HG02642 (cell line): Measurements from ENCODE around the gene DENND1A.

Experiments used
- ATAC-seq: cut with Tn5 transposase; IDR thresholded peaks from one replicate; pipeline ENCODE4 v1.9.1; 2021; ENCODE audit warnings: mild to moderate bottlenecking; ENCODE audit not compliant: unreplicated experiment, poor library complexity

The DENND1A gene

DNA sequence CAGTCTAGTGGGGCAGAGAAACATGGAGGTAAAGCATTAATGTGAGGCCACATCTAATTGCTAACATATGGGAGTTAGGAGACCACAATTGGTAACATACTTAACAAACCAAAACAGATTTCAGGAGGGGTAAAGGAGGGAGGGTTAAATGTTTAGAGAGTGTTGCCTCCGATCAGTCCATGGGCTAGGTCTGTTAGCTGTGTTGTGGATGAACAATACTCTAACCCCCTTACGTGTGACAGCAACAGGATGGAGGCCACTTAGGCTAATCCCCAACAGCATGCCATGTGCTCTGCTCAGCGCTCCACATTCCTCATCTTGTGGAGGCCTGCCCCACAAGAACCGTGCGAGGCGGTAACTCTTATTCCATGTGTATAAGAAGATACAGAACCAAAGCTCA, 406.9 kb downstream of the DENND1A start:
- no peak for ATAC-seq

DNA sequence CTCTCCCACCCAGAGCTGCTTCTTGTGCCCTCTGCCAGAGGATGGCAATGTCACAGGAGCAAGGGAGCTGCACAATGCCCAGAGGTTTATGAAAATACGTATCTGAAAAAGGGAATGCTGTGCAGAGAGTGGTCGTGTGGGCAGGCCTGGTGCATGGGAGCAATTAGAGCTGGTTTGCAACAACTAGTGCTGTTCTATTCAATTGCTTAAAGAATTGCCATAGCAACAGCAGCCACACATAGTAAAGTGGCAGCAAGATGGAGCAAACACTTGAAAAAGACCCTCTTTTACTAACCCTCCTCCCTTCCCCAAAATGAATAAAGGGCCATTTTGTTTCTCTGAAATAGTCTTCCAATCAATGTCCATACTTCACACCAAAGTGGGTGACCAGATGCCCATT, 407.7 kb downstream of the DENND1A start:
- no peak for ATAC-seq

DNA sequence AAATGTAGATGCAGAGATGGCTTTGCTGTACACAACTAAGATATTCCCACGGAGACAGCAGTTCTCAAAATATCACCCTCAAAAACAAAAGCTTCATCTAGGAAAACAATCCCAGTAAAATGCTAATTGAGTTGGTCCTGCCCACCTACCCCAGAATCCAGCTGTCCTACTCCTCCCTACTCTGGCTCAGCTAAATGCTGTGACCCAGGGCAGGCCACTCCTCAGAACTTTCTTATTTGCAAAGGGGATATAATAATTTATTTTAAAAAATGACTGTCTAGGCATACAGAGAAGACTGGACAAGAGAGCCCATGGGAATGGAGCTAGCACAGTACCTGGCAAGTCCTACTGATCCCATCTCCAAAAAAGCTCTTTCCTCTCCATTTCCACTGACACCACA, 411.6 kb downstream of the DENND1A start:
- ATAC-seq = no peak

DNA sequence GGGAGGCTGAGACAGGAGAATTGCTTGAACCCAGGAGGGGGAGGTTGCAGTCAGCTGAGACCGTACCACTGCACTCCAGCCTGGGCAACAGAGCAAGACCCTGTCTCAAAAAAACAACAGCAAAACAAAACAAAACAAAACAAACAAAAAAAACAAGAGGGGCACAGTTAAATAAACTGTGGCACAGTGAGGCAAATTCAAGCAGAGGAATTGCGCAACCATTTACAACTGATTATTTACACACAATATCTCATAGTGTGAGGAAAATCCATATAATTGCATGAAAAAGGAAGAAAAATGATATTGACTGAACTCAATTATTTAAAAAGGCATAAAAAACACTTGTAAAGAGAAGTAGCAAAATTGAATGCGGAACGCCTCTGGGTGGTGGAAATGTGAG, 412.4 kb downstream of the DENND1A start:
- no peak for ATAC-seq

DNA sequence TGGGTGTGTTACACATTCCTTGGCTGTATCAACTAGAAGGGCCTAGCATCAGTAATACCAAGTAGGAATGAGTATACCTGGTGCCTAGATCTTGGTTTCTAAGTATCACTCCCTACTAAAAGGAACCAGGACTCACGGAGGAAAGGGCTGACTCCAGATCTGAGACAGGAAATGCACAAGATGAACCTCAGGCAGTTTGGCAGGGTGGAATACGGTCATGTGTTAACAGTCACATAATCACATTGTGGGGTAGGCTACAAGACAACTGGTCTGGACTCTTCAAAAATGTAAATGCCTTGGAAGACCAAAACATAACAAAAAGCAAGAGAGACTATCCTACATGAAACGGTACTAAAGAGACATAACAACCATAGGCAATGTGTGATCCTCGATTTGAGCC, 415.2 kb downstream of the DENND1A start:
- ATAC-seq = no peak

DNA sequence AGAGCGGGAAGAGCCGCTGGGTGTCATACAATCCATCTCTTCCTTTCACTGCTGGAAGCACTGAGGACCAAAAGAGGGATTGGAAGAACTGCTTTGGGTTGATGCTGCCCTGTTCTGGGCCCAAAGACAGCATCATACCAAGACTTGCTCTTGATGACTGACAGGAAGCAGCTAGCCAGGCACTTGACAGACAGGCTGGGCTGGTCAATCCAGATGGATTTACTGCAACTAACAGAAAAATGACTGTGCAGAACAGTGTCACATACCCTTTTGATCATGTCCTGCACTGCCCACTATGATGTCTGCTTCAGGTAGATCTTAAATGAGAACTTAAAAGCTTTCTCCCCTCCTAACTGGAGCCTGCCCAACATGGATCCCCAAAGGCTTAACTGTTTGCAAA, 416.4 kb downstream of the DENND1A start:
- no peak for ATAC-seq

DNA sequence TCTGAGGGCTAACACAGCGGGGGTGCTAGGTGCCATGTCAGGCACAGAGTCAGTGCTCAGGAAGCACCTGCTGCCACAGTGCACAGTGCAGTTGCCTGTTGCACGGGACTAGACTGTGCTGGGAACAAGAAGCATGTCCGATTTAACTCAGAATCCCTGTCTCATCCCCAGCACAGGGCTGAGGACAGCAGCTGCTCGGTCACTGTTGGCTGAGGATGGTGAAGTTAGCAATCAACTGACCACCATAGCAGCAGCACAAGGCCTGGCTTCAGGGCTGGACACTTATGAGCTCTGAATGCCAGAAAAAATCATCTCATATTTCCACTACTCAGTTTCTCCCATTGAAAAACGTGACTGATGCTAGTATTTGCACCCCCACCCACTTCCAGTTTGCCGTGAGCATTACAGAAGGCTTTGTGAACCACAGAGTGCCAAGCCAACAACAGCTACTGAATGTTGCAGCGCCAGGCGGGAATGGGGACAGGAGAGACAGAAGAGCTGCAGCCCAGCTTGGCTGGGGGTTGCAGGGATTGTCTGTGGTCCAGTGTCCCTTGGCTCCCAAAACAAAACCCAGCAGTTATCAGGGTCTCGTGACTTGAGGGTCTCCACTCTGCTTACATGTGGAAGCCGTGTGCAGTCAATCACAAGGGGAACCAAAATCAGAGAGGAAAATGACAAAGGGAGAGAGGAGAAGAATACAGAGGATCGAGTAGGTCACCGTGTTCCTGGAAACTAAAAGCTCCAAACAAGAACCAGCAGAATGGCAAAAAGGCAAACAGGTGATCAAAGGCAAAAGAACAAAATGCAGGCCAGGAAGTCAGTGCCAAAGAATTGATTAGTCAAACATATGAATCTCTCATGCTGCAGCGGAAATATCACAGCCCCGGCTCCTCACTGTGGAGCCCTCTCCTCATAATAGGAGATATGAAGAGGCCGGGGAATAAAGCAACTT, 418.3 kb downstream of the DENND1A start:
- ATAC-seq = no peak

DNA sequence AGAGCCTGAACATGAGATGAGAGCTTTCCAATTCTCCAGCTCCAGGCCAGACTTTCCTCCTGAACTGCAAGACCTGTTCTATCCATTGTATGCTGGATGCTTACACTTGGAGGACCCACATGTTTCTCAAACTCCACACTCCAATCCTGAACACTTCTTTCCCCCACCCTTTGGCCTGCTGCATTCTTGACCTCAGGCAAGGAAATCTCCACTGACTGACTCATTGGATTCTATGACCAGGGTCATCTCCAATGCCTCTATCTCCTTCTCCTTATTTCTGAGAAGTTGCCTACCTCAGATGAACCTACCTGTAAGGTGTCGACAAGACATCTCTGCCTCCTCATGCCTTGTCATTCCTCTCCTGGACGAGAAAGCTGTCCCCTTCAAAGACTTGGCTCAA, 420.3 kb downstream of the DENND1A start:
- no peak for ATAC-seq

DNA sequence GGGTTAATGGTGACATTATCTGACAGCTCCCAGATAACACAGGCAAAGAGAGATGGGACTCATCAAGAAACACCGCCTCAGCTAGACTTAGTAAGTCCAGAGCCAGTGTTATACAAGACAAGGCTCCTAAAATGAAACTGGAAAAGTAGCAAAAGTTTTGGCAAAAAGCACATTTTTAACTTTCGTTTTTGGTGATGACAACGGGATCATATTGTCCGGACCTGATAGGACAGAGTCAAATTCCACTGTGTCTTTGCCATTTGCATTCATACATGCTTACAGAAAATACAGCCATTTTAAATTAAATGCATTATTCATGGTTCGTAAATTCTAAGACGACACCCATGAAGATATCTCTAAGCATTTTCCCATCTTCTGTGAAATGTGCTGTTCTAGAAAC, 421.9 kb downstream of the DENND1A start:
- ATAC-seq = no peak

DNA sequence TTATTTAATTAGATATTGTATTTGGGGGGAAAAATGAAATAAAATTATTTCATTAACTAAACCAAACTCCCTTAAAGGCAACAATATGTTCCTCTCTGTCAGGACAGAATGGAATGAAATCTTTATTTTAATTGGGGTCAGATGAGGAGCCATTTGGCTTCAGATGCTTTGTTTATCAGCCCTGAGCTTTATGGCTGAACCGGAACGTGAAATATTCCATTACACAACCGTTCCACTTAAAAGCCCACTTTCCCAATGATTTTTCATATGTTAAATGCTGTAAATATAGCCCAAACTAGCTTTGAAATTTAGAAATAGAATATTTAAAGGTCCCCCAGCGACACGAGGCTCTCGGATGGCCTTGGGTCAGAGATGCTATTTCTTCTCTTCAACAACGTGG, 424.4 kb downstream of the DENND1A start:
- ATAC-seq = no peak

DNA sequence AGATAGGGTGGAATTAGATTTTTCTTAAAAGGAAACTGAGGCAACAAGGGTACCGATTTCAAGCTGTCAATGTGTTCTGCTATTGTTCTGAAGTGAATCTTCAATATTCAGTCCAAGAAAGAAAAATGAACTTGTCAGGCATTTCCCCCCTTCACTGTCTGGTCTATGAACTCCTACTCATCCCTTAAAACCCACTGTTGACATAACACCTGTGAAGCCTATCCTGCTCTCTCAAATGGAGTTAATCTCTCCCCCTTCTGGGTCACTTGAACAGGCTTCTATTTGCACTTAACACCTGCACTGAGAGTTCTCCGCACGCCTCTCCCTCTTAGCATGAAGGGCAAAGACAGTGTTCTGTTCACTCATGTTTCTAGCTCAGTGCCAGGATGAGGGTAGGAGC, 429.6 kb downstream of the DENND1A start:
- ATAC-seq = no peak

DNA sequence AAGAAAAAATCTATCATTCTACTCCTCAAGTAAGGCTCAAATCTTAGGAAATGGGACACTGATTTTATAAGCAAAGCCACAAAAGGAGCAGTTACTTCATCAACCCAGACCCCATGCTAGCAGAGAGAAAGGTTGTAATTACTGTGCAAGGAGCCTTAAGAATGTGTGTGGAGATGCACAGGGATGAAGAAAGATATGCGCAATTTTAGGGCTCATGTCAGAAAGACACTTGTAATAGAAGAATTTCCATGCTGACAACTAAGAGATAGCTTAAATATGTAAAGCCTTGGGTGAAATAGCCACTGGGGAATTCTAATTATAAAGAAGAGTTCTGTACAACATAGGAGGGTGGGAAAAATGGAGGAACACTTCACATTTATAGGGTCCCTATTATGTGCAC, 432.1 kb downstream of the DENND1A start:
- no peak for ATAC-seq

DNA sequence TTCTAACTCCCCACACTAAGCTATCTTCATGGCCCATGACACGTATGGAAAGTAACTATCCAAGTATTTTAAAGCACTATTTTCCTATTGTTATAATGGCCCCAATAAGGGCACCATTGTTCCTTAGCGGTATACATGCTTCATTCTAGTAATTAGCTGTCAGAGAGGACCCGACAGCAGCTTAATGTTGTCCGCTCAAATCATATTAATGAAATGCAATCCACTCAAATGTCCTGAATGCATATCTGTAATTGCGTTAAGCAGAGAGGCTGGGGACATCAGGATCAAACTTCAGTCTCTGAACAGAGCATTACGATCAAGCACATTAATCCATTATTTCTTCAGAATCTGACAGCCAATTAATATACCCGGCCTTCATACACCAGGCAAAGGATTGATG, 434.2 kb downstream of the DENND1A start:
- no peak for ATAC-seq

DNA sequence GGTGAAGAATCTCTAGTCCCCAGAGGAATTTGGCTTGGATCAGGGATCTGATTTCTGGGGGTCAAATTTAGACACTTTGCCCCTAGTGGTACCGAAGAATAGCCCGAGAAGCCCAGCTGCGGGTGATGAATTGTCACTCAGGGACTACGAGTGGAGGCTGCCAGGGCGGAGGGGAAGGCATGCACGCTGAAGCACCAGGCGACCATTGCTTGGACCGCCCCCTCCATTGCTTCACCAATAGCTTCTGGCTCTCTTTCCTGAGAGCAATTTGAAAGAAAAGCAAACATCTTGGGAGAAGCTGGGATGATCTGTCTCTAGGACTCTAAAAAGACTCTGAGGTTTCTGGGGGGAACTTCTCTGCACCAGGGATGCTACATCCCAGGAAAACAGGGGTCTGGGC, 436.3 kb downstream of the DENND1A start:
- ATAC-seq = no peak

DNA sequence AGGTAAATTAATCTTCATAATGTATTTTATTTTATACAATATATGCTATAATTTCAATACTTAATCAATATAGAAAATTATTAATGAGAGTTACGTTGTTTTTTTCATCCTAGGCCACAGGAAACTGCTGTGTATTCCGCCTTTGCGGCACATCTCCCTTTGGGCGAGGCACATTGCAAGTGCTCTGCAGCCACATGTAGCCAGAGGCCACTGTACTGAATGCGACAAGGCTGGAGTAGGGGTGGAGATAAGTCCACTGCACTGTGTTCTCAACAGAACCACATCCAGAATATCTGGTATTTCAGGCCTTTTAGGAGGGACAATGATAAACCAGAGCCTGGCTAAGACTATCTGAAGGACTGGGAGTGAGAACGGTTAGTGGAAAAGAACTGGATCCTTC, 439.2 kb downstream of the DENND1A start:
- ATAC-seq = no peak

DNA sequence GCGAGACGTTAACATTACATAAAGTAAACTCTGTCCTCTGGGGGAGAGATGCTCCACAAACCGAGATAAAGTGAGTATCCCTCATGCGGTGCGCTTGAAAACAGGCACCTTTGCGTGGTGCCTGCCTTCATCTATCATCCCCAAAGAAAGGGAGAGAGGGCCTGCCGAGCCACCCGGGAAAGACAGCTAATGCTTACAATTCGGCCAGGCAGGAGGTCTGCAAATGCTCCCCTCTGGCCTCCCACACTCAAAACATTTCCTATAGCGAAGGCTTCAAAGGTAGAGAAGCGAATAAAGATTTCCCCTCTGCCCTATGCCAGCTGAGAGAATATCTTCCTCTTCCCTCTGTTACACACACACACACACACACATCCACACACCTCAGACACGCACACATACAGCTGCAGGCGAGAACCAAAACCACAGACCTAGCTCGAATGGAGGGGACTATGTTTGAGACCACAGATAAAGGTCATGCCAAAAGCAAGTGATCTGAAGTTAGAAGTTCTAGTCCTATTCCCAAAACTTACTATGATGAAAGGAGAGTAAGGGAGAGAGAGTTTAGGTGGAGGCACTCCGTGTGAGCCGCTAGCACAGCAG, 441.1 kb downstream of the DENND1A start:
- ATAC-seq = no peak

DNA sequence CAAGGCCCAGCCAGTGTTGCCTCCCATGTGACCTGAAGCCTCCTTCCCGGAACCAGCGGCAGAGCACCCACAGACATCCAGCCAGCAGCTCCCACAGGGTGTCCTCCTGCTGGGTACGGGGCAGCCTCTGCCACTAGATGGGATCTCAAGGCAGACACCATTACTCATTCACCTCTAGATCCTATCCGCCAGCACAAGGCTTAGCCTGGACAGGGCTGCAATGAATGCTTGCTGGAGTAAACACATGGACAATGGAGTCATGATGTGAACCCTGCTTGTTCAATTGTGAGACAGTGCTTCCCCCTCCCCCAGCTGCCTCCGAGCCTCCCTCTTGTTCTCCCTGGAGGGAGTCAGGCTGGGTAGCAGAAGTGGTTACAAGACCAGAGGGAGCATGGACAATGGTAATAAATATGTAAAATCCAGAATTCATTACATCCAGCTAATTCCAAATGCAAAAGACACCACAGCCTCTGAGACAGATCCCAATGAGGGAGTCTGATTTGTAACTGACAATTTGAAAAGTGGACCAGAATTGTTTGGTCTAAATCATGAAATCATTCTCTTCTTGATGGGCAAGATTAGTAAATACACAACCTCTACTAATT, 441.9 kb downstream of the DENND1A start:
- no peak for ATAC-seq

DNA sequence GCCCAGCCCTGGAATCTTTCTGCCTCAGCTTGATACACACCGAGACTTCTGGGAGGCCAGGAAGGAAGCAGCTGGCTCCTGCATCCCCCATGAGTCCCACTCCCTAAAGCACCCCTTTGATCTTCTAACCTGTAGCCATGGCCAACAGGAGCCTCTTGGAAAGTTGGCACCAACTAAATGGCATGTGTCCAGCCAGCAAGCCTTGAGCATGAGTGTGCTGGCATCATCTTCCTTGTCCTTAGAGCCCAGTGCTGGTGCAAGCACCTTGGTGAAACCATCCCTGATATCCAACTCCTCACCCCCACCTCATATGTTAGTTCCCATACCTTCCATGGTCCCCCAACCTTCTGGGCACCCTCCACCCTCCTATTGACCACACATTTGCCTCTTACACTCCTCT, 443.5 kb downstream of the DENND1A start:
- ATAC-seq = no peak

DNA sequence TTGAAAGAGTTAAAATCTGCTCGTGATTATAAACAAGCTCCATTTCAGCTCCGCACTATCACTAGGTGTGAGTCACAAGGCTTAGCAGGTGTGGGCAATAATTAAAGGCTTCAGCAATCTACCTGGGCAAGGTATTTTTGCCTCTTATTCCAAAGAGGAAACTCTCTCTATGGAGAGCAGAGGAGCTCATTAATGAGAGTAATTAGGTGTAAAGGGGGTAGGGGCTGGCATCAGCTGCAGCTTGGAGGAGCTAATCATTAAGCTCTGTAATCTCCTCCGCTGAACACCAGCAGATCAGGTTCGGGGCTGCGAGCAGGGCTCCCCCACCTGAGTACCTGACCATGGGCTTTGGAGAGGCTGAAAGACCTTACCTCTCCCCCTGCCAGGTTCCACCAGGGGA, 444.7 kb downstream of the DENND1A start:
- no peak for ATAC-seq

DNA sequence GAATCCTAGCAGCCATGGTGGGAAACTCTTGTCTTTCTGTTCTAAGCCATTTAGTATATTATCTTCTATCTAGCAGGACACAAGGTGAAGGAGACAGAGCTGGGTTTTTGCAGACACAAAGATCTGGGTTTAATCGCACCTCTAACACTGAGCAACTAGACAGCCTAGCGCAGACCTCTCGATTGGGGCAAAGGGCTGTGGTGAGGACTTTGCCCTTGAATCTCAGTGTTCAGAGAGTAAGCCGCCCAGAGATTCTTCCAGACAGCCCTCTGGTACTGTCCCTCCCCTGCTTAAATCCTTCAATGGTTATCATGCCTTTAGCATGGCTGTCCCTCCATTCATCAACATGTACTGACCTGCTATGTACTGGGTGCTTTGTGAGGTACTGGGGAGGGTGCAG, 445.8 kb downstream of the DENND1A start:
- ATAC-seq = no peak

DNA sequence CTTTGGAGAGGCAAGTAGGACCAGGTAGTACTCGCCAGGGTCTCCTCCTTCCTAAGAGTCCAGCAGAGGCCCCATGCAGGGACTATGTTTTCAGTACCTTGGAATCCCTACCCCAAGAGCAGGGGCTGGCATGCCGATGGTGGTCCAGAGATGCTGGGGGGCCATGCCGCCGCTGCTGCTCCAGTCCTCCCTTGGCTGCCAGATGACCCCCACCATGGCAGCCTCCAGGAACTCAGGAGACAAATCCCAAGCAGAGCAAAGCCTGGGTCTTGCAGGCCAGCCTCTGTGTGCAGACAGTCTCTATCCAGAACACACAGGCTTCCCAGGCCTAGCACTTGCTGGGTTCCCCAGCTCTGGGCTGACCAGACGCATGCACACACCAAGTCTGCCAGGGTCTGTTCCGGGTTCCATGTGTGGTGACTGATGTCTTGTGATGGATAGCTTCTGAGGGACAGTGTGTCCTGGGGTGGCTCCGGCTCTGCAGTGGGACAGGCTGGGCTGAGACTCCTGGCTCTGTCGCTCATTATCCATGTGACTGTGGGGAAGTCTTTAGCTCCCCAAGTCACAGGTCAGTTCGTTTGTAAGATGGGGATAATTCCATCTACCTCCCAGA, 446.6 kb downstream of the DENND1A start:
- ATAC-seq = no peak
